H1 (cell line): ENCODE data around the gene PRTG.

ENCODE experiments used
- BACH1 ChIP-seq: IDR thresholded peaks from 2 replicates; pipeline ENCODE4 v1.6.1; 2012; ENCODE audit warnings: low read length, improper control_type of control experiment
- CEBPB ChIP-seq: IDR thresholded peaks from 2 replicates; pipeline ENCODE4 v1.6.1; 2012; ENCODE audit warnings: low read depth, low read length
- CTCF ChIP-seq, 3 experiments: IDR thresholded peaks; 1 replicate in 2 of 3; 2 replicates in 1 of 3; pipeline versions ENCODE4 v1.5.1 to v1.6.1; 2011; ENCODE audit warnings: low read length in 3 of 3, mild to moderate bottlenecking in 3 of 3, inconsistent platforms in 2 of 3, low read depth in 1 of 3, moderate library complexity in 1 of 3; ENCODE audit not compliant: insufficient read depth in 1 of 3; ENCODE audit errors: control extremely low read depth in 1 of 3
- EP300 ChIP-seq, 2 experiments: IDR thresholded peaks; 1 replicate in 1 of 2; 2 replicates in 1 of 2; pipeline ENCODE4 v1.6.1; 2011 to 2012; ENCODE audit warnings: low read depth in 2 of 2, low read length in 2 of 2, mild to moderate bottlenecking in 2 of 2, borderline replicate concordance in 1 of 2, inconsistent platforms in 1 of 2, moderate library complexity in 1 of 2
- EZH2 ChIP-seq: fragments of 200-600 bp; sonication (generic); IDR thresholded peaks from 2 replicates; pipeline ENCODE4 v1.7.1; 2012; ENCODE audit warnings: low read depth, mild to moderate bottlenecking, moderate library complexity, low read length, inconsistent platforms; ENCODE audit not compliant: severe bottlenecking
- NRF1 ChIP-seq: IDR thresholded peaks from 2 replicates; pipeline ENCODE4 v1.6.1; 2011; ENCODE audit warnings: mild to moderate bottlenecking, low read depth, low read length, improper control_type of control experiment
- POLR2A ChIP-seq, 2 experiments: IDR thresholded peaks; 1 replicate in 1 of 2; 2 replicates in 1 of 2; pipeline ENCODE4 v1.6.1; 2011; ENCODE audit warnings: low read depth in 2 of 2, low read length in 2 of 2, mild to moderate bottlenecking in 2 of 2; ENCODE audit errors: control extremely low read depth in 1 of 2
- SP1 ChIP-seq: IDR thresholded peaks from 2 replicates; pipeline ENCODE4 v1.6.1; 2011; ENCODE audit warnings: low read depth, low read length
- SRF ChIP-seq: IDR thresholded peaks from 2 replicates; pipeline ENCODE4 v1.6.1; 2011; ENCODE audit warnings: mild to moderate bottlenecking, low read depth, low read length, moderate library complexity
- TAF1 ChIP-seq: IDR thresholded peaks from 2 replicates; pipeline ENCODE4 v1.6.1; 2011; ENCODE audit warnings: mild to moderate bottlenecking, low read depth, low read length
- TEAD4 ChIP-seq: IDR thresholded peaks from 2 replicates; pipeline ENCODE4 v1.6.1; 2012; ENCODE audit warnings: low read depth, low read length, inconsistent platforms, mixed read lengths

GRCh38 chr15:55743729-55744655 lies 1.0 kb upstream of the PRTG start:
- no peak for TF ChIP-seq CEBPB
- TF ChIP-seq BACH1 = no peak
- no peak for TF ChIP-seq CTCF (IDR thresholded peaks at IDR 0.05; ENCODE audit: control extremely low read depth in 1 of 3, insufficient read depth in 1 of 3, low read depth in 1 of 3, low read length in 3 of 3)
- TF ChIP-seq POLR2A (IDR thresholded peaks at IDR 0.05; ENCODE audit: control extremely low read depth in 1 of 2, low read depth in 2 of 2, low read length in 2 of 2) = no peak
- TF ChIP-seq SP1 = no peak
- no peak for TF ChIP-seq EP300 (IDR thresholded peaks at IDR 0.05; ENCODE audit: borderline replicate concordance in 1 of 2, low read depth in 2 of 2, low read length in 2 of 2)
- no peak for TF ChIP-seq TEAD4
- no peak for TF ChIP-seq TAF1
- TF ChIP-seq SRF = no peak
- no peak for TF ChIP-seq EZH2
- no peak for TF ChIP-seq NRF1
